ENCODE results near the gene FAM163A.
"Not testable (repeated sequence)": the region's sequence is repeated elsewhere in the genome, so short reads cannot be mapped to it uniquely, and the experiment has no call there.

The FAM163A gene

DNA sequence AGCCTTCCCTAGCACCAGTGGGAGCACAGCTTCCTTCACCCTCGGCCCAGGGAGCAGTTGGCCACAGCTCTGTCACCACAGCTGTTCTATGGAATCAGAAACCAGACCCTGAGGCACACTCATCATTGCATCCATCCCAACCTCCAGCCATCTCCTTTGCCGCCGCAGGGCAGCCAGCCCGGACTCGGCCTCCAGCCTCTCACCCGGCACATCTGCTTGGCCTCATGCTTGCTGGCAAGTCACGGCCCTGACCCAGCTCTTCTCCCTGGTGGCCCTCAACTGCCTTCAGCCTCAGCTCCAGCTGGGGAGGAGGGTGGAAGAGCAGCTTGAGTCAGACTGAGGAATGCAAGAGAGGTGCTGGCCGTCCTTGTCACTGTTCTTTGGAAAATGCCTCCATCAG lies 74.7 kb downstream of the FAM163A start:
- no peak for DNase-seq

DNA sequence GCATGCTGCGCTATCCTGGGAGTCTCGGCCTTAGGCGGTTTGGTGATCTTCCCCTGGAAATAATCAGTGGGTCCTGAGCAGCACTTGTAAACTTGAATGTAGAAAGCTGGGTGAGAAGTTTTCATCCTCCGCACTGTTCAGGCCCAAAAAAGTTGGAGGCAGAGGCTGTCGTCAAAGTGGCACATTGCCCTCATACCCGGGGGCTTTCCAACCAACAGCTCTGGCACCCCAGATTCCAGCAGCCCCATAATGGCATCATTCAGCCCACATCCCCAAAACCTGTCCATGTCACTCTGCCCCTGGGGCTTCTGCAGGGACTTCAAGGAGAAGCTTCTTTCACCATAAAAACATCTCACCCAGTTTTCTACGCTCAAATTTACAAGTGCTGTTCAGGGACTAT lies 75.2 kb downstream of the FAM163A start:
- no peak for DNase-seq

DNA sequence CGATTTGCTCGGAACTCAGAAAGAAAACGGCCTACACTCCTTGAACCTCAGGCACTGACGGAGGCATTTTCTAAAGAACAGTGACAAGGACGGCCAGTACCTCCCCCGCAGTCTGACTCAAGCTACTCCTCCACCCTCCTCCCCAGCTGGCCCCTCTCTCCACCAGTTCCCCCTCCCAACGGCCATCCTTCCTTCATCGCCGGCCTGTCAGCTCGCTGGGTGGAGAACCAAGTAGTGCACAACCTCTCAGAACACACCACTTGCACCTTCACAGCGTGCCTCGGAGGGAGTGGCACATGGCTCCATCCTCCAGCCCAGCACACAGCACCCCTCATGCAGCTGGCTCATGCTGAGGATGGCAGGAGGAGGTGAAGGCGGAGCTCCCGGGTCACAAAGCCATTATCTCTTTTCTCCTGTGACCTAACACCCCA lies 75.7 kb downstream of the FAM163A start:
- no peak for DNase-seq

DNA sequence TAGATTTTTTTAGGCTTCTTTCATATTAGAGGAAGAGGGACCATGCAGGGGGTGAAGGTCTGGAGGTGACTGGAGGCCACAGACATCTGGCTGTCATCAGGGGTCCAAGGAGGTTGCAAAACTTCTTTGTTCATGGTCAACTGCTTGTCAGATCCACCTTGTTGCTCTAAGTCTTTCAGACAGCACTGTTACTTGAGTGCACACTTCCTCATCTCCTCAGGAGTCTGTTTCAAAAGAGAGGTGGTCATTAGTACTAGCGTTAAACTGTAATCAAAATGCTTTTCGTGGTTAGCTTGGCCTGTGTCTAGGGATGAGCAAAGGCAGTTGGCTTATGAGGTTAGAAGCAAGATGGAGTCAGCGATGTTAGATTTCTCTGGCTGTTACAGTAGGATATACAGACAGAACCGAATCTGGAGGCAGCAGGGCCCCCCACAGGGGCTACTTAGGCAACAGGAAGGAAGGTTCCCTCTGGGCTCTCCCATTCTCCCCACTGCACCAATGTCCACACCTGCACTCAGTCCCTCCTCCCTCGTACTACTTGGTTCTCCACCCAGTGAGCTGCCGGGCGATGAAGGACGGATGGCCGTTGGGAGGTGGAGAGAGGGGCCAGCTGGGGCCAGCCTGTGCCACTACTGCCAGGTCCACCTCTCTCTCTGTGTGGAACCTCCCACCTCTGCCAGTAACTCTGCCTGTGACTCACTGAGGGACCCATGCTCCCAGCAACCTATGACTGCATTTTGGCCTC lies 77.3 kb downstream of the FAM163A start:
- DNase-seq: no peak

GRCh38 chr1:179821524-179821923 lies 78.4 kb downstream of the FAM163A start:
- DNase-seq: no peak

GRCh38 chr1:179822065-179822464 lies 79.0 kb downstream of the FAM163A start:
- DNase-seq: no peak

GRCh38 chr1:179823693-179824092 lies 80.6 kb downstream of the FAM163A start:
- no peak for DNase-seq

DNA sequence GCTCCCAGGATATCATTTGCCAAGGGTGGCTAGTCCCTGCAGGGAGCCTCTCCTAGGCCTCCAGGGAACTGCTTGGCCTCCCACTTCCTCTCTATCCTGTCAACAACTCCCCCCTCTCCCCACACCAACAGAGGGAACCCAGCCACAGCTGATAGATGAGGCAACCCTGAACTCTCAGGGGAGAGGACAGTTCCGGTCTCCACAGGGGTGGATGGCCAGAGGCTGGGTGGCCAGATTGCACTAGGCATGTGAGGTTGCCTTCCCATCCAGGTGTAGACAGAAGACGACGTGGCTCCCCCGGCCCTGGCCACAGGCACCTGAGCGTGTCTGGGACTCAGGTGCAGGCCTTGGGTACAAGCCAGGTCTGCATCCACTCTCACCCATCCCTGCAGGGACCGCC lies 81.2 kb downstream of the FAM163A start:
- DNase-seq: no peak

- no peak for DNase-seq
These were observed 82.1 kb downstream of the FAM163A start for GRCh38 chr1:179825206-179825605.

GRCh38 chr1:179825798-179826460 lies 82.8 kb downstream of the FAM163A start:
- DNase-seq: no peak

DNA sequence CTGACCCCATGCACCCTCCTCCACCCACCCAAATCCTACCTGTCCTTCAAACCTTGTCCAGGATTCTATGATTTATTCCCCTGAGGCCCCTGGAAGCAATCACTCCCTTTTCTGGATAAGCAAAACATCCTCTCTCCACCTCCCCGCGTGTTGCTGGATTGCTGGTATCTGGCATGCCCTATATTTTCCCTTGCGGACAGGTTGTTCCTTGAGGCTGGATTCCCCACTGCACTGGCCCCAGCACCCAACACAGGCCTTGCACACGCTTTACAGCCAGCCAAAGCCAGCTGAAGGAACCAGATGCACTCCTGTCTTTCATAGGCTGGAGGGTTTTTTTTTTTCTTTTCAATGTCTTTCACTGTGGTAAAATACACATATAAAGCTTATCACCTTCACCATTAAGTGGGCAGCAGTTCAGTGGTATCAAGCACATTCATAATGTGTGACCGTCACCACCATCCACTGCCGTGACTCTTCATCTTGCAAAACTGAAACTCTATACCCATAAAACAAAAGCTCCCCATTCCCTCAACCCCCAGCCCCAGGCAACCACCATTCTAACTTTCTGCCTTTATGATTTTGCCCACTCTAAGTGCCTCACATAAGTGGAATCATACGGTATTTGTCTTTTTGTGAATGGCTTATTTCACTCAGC lies 83.7 kb downstream of the FAM163A start:
- DNase-seq: no peak

GRCh38 chr1:179828554-179829110 lies 85.5 kb downstream of the FAM163A start:
- no peak for DNase-seq

DNA sequence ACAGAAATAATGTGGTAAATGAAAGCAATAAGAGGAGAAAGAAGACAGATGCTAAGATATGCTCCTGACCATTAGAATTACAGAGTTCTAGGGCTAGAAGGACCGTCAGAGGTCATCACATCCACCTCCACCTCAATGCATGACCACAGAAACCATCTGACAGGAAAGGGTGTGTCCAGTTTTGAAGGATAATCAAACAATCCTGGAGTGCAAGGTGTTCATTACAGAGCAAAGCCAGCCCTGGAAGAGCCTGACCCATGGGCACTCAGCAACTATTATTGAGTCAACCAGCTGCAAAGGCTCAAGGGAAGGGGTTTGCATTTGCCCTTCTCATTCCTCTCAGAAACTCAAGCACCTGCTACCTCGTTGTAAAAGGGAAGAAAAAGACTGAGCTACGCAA lies 88.1 kb downstream of the FAM163A start:
- DNase-seq: no peak

GRCh38 chr1:179831852-179832699 lies 89.0 kb downstream of the FAM163A start:
- DNase-seq: no peak

- DNase-seq: not testable (repeated sequence)
These were observed 93.8 kb downstream of the FAM163A start for GRCh38 chr1:179836686-179837445.

DNA sequence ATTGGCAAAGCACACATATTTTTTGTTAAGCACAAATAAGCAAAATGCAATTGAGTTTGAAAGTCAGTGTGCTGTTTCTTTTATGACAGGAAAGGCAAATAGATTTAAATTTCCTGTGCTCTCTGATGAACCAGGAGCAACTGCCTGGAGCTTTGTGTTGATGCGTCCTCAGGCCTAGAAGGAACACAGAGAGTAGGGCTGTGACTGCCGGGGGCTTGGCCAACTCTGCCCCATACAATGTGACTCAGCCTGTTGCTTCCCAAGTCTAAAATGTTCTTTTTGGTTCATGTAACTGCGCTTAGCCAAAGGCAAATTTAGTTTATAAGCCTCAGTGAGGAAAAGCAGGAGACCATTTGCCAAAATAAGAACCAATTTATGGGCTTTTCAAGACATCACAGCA lies 97.0 kb downstream of the FAM163A start:
- no peak for DNase-seq

- DNase-seq: no peak
These were observed 105.1 kb downstream of the FAM163A start for GRCh38 chr1:179848233-179848632.

GRCh38 chr1:179853102-179853501 lies 110.0 kb downstream of the FAM163A start:
- DNase-seq: no peak

DNA sequence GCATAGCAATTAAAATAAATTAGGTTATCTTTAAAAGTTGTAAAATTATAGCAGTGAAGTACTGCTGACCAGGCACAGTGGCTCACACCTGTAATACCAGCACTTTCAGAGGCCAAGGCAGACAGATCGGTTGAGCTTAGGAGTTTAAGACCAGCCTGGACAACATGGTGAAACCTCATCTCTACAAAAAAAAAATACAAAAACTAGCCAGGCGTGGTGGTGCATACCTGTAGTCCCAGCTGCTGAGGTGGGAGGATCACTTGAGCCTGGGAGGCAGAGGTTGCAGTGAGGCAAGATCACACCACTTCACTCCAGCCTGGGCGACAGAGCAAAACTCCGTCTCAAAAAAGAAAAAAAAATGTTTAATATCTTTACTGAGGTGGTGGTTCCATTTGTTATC lies 112.7 kb downstream of the FAM163A start:
- DNase-seq: not testable (repeated sequence)

DNA sequence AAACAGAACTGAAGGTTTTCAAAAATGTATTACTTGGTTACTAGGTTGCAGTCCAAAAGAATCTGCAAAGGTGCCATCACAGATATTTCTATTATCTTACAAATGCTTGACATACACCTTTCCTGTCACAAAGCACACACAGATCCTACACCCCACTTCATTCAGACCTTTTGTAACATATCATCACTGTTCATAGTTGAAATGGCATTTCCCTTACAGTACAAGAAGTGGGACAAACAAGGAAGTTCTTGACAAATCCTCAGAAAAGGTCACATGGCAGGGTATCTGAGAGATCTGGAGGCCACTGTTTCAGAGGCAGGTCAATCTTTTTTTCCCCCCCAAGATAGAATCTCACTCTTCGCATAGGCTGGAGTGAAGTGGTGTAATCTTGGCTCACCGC lies 113.2 kb downstream of the FAM163A start:
- DNase-seq: no peak

DNA sequence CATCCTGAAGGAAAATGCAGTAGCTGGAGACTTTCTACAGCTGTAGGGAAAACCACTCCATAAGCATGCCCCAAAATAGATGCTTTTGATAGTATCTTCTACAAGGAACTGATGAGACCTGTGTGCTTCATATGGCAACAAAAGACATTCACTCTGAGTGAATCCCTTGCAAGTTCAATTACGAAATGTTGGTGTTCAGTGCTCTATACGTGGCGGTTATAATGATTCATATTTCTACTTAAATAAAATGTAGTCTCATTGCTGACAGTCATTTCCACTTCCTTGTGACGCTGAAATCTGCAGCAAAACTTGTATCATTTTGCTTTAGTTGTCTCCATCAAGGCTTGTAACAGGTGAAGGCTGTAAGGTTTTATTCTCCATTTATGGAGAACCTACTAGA lies 113.9 kb downstream of the FAM163A start:
- no peak for DNase-seq

GRCh38 chr1:179860652-179861051 lies 117.6 kb downstream of the FAM163A start:
- no peak for DNase-seq

Data from activated CD4-positive, alpha-beta T cell treated with anti-CD3 and anti-CD28 coated beads for 1 hour (primary cell).